COLO829 (cell line): ENCODE measurements around the gene KCNH2.

ENCODE experiments used
- DNase-seq: peaks from one replicate; pipeline ENCODE4 v3.0.0; 2012; ENCODE audit warnings: low spot score

The KCNH2 gene

DNA sequence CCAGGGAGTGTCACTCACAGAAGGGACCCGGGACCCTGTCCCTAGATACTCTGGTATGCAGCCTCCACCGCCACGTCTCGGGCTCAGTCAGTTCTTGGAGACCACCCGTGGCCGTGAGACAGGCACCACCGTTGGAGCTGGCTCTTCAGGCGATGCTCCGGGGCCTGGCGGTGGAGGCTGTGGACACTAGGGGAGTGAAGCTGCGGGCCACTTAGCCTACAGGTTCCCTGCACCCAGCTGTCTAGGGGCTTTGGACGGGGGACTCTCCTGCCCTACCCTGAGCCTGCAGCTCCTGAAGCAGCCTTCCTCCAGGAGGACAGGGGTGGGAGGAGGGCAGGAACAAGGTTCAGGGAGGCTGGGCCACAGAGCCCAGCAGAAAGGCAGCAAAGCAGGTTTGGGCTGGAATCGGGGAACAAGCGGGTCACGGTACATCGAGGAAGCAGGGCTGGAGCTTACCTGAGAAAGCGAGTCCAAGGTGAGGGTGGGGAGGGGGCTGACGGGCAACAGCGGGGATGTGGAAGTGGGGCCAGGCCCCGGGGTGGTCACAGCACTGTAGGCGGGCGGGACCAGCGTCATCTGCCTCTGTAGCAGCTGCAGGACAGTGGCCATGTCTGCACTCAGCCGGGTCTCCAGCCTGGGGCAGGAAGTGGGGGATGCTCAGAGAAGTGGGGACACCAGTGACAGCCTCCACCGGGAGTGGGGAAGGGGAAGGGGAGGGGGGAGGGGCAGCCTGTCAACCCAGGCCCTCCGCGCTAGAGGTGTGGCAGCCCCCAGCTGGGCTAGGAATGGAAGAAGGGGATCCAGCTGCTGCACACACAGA is 31.5 kb downstream of the KCNH2 start:
- DNase-seq = no peak

DNA sequence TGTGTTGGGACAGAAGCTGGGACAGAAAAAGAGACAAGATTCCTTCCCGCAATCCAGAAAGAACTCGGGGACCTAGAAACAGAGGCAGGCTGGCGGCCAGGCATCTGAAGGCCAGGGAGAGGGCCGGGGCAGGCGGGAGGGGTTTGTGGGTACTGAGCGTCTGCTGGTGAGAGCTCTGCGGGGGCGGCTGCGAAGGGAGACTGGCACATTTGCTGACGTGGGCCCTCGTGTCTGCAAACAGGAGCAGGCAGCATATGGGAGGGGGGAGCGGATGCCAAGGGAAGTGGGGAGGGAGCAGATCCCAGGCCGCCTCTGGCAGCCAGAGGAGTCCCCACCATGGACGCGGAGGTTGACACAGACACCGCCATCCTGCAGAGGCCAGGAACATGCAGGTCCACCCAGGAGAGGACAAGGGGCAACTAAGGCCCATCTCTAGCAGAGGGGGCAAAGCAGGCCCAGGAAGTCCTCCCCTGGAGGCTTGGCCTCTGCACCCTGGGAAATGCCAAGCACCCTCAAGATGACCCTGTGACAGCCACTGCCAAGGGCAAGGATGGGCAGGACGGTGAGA is 32.2 kb downstream of the KCNH2 start:
- peak; percentile 38 for DNase-seq

DNA sequence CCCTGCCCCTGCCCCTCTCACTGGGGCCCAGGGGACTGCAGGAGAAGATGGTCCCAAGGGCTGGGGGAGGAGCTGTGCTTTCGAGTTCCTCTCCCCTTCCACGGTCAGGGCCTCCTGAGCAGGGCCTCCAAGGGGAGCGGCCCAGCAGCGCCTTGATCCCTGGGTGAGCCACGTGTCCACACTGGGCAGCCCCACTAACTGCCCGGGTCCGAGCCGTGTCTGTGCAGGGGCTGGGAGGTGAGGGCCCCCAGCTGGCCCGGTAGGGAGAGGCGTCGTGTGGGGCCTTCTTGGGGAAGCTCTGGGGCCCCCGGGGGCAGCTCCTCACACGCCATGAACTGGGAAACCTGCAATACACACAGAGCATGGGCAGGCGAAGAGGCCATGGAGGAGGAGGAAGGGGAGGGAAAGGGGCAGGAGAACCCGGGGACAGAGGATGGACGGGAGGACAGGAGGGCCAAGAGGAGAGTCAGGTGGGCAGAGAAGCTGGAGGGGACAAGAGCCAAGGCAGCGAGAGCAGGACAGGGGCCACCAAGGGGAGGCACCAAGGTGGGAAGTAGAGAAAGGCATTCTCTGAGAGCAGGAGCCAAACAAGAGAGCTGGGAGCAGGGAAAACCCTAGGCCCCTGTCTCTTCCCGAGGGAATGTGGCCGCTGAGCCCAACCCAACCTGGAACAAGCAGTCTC is 32.8 kb downstream of the KCNH2 start:
- DNase-seq = no peak

DNA sequence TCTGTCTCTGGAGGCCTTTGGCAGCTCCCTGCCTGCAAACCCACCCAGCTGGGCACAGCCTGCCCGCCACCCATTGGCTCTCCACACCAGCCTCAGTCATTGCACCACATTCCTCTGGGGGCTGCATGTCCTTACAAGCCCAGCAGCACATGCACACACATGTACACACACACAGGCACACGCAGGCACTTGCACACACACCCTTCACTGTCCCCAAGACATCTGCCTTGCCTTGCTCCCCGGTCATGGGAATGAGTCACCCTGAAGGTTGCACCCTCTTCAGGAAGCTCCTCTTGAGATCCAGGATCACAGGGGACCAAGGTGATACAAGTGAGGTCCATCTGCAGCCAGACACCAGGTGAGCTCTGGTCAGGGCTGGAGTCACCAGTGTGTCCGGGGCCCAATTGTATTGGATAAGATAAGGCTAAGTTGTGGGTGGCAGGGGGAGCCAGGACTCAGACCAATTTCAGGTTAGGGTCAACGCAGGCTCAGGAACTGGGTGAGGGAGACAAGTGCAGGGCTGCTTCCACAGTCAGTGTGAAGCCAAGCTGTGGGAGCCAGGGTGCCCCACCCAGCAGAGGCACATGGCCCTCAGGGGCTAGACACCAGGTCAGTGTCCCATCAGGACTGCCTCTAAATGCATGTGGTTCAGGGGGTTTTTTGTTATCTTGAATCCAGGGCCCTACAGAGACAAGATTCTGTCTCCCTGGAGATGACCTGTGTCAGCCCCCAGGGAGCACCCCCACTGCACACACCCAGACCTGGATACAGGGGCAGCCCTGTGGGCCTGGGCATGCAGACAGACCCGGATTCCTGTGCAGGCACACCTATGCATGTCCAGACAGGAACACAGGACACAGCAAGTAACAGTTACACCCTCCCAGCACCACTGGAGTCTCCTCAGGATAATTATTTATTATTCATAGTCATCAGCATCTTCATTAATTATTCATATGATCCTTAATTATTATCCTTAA is 33.8 kb downstream of the KCNH2 start:
- no peak for DNase-seq

DNA sequence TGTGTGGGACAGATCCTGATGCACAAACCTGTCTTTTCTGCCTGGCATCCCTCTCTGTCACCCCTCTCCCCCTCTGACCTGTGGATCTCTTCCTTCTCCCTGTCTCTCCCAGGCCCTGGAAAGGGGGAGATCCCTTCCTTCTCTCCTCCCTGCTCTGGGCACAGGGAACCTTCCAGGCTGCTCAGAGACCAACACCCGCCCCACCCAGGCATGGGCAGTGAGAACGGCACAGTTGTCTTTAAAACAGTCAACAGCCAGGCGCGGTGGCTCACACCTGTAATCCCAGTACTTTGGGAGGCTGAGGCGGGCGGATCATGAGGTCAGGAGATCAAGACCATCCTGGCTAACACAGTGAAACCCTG is 34.7 kb downstream of the KCNH2 start:
- no peak for DNase-seq

DNA sequence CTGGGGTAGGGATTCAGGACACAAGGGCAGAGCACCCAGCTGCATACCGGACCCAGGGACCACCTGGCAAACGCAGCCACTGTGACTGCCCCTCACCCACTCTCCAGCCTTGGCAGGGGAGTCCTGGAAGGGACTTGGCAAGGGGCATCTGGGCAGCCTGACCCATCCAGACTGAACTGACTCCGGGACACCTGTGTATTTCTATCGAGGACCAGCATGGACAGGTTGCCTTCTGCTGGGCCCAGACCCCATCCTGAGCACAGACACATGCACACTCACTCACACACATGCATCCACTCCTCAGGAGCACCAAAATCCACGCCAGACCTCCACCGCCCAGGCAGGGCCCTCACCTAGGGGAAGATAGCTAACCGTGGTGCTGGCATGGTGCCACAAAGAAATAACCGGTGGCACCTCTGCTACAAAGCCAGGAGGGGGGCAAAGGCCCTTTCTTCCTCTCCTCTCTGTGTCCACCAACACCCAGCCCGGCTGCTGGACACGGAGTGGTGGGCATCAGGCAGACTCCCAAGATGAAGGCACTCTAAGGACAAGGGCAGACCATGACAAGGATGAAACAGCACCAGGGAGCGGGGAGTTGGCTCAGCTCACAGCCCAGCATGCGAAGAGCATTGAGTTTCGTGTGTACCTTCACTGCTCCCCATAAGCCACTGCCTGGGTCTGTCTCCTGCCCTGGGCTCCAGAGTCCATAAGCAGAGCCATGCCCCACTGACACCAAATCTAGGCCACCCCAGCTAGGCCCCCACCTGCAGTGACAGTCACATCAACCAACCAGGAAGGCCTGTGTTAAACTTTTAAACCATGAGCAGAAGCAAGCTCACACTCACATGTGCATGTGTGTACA is 35.3 kb downstream of the KCNH2 start:
- no peak for DNase-seq

DNA sequence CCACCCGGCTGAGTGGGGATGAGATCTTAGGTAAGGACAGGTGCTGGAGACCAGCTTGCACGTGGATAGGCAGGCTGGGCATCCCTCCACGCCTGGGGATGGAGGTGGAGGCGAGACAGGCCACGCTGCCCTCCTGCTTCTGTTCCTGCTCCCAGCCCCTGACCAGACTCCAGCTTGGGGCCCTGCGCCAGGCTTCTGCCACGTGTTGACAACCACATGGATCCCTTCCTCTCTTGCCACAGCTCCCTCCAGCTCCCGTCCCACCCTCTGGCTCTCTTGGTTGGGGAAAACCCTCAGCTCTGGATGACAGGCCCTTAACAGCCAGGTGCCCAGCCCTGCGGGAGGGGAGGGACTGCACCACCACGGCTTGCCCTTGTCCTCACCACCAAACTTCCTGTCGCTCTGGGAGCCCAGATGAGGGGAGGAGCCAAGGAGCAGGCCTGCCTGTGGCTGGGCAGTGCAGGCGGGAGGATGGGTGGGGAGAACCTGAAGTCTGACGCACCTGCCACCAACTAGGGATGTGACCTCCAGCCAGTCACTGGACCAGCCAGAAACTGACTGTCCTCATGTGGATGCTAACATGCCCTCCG is 36.0 kb downstream of the KCNH2 start:
- DNase-seq = no peak

DNA sequence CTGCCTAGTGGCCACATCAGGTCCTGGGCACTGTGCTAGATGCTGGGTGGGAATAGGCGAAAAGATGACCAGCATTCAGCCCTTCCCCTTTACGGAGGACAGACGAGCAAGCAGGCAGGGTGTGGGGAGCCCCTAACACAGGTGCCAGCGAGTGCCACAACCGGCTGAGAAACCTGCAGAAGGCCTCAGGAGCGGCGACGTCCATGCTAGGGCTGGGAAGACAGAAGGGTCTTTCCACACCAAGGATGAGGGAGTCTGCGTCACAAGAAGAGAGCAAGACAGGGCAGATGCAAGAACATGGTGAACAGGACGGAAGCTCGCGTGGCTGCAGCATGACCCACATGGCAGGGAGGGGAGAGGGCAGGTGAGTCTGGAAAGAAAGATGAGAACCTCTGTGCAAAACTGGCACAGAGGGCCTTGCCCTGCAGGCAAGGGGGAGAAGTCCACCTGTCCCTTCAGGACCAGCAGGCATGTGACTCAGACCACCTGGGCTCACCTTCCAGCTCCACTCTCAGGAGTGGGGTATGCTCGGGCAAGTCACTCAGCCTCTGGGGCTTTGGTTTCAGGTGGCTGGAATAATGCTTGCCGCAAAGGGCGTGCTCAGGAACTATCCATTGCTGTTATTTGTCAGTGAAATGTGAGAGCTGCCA is 36.6 kb downstream of the KCNH2 start:
- DNase-seq = no peak

DNA sequence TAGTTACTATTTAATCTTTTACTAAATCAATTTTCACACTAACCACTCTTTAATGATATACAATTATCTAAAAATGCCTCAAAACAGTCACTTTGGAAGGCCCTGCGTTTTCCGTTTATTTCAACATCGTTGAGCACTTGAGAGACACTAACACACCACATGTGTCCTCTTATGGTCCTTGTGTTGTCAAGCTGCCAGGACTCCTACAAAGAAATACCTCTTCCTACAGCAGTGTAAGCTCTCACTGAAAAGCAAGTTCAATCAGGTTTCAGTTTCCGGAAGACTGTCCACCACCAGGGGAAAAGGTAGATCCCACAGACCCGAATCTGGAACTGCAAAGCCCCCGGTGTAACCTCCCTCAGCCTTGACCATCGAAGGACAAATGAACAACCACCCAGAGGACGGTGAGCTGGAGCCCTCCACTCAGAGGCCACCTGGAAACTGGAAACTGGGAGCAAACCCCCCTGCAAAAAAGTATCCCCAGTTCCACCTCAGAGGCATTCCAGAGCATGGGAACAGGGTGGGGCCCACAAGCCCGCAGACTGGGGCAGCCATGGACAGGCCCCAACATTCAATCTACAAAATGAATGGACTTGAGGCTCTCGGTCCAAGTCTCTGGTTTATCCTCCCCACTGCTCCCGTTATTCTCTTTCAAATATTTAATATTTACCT is 37.6 kb downstream of the KCNH2 start:
- DNase-seq = no peak

DNA sequence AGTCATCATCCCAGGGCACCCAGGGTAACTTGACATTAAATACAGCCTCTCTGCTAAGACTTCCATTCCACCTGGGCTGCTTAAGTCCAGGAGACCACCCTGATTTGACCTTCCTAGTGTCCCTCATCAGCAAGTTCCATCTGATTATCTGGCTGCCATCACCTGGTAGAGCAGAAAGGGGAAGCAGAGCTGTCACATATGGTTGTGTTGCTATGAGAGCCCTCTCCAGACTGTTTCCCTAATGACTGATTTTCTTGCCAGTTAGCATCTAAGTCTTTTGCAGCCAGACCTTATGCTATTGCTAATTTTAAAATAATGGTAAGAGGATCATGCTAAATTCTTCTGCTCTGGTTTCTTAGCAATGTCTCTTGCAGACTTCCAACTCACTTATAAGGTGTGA is 38.7 kb downstream of the KCNH2 start:
- DNase-seq = no peak

DNA sequence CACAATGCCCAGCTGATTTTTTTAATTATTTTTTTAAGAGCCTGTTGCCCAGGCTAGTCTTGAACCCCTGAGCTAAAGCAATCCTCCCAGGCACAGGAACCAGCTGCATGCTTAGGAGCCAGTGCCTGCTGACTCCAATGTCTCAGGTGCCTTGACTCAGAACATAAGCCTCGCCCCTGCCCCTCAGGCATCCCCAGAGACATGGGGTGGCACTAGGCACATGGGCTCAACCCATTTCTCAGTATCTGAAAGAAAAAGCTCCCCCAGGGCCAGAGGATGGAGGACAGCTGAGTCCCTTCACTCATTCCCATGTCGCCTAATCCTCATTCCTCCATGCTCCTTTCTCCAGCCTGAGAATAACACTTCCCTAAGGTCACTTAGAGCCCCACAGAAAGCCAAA is 39.1 kb downstream of the KCNH2 start:
- DNase-seq = no peak

DNA sequence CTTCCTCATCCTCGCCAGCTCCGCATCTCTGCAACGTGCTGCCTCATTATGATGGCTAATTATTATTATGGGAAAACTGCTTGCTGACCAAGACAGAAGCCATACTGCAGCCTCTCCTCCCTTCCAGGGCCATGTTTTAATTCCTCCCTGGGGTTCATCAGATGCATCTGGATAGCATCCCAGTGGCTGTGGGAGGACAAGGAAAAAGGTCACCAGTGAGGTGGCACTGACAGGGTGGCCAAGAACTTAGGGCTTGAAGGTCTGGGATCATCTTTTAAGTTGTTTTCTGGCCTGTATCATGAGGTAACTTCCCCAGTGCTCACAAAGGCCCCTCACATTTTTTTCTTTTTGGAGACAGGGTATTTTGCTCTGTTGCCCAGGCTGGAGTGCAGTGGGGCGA is 39.6 kb downstream of the KCNH2 start:
- DNase-seq = no peak

DNA sequence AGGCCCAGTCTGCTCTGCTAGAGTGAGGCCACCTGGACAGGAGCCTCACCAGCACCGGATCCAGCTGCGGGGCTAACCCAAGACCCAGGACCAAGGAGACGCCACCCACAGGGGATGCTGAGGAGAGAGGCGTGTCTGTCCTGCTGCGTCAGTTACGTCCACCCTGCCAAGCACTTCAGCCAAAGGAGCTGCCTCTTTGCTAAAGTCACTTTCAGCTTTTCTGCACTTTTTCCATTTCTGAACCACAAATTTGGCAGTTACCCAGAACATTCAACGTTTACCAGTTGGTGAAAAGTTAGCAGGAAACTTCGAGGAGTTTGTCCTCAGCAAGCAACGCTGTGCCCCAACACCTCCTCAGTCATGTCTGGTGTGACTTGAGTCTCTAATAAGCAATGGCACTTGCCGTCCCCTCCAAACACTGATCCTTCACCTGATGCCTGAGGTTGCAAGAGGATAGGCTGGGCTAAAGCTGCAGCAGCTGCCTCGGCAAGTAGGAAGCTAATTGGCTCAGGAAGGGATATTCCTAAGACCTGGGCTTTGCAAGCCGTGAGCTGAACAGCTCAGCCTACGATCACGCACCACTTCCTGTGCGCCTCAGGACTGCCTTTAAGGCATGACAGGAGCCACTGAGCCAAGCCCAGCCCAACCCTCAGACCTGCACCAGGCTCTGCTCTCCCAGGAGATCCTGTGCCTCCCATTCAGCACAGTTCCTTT is 40.1 kb downstream of the KCNH2 start:
- DNase-seq = no peak

DNA sequence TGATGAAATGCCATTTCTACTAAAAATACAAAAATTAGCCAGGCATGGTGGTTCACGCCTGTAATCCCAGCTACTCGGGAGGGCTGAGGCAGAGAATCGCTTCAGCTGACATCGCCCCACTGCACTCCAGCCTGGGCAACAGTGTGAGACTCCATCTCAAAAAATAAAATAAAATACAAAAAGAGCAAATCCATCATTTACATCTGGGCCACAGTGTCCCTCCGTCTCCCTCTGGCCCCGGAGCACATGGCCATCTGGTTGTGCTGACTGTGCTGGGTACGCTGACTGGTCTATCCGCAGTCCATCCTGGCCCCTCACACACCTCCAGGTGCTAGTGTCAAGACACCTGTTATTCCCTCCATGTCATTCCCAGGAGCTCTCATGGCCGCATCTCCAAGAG is 42.1 kb downstream of the KCNH2 start:
- DNase-seq = no peak

DNA sequence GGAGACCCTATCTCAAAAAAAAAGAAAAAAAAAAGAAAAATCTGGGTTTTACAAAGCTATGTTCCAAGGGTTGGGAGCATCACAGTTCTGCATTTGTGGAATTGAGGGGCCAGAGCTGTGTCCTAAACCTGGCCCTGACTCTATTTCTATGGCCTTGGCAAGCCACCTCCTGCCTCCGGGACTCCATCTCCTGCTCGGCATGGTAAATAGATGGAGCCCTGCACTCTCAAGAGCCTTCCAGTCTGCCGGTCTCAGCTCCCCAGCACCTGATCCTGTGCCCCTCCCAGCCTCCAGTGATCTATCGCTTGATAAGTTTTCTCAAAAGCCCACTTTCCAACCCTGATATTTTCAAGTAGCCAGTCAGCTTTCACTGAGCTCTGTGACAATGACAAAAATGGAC is 43.0 kb downstream of the KCNH2 start:
- no peak for DNase-seq

DNA sequence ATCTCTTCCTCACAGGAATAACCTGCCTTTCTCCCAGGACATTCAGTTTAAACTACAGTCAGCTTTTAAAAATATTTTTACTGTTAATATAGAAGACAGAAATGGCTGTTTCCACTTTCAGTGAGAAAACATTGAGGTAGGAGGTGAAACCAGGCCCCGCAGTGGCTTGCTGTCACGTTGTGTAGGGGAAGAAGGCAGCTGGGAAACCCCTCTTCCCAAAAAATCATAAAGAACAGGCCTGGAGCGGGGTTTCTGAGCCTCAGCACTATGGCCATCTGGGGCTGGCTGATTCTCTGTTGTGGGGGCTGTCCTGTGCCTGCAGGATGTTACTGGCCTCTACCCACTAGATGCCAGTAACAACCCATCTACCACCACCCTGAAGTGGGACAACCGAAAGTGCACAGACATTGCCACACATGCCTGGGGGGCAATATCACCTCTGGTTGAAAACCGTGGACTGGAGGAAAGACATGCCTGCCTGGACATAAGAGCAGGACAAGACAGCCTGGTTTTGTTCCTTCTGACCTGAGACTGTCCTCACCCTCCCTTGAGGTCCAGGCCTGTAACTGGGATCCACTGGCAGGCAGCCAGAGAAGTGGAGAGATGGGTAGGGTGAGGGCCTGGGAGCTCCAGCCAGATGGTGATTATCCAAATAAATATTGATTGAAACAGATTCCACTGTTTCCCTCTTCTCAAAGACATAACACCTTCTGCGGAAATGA is 43.9 kb downstream of the KCNH2 start:
- no peak for DNase-seq

DNA sequence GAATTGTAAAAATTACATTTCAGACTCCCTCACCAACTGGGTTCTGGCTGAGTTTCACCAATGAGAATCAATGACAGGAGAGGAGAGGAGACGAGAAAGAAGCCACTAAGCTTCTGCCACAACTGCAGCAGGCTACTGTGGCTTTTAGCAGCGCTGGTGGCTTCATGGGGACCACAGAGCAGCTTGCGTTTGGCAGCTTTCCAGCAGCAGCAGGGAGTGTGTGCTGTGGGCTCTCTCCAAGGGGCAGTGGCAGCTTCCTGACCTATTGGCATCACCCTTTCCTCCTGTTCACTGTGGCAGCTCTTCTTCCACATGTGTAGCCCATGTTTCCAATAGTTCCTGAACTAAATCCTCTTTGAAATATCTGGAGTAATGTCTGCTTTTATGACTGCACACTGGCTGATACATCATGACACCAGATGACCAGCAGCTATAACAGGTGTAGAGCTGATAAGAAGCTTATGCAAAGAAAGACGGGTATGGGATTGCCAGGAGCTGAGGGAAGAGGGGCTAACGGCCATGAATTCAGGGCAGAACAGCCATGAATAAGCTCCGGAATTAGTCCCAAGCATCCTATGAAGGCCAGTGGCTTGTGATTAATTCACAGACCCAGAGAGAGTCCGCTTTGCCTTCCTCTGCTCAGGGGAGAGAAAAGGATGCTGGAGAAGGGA is 46.8 kb downstream of the KCNH2 start:
- DNase-seq = no peak

DNA sequence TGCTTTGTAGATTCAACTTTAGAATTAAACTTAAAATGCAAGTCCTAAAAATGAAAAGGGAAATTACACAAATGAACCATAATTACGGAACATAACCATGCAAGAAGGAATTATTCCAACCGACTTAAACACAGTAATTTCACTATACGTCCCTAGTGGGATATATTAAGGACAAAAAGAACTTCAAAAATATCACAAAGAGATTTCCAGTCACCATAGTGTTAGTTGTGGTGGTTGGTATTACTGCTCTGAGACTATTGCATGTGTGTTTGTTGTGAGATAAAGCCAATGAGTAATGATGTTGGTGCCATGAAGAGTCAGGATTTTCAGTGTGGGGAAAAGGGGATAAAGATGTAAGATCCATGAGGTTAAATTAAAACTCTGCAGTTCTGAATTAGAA is 49.6 kb downstream of the KCNH2 start:
- no peak for DNase-seq
